ENCODE results near the gene NEU4. TPM values are rescaled to one million over a fixed set of nuclear protein-coding genes. Genes with fewer than 3 reads are reported as not detected.
A peak's percentile ranks its signal among the peaks of the same experiment; 100 is the strongest.

NEU4 gene
- total RNA-seq, 1 experiment from 2014 or later: 0.70 TPM

GRCh38 chr2:241858206-241859016 lies 49.4 kb downstream of the NEU4 start, which contains the start of gene PDCD1:
Gene PDCD1, minus strand, starts transcription at chr2:241858894. Its CDS starts 56 bp downstream, at chr2:241858838.
- no peaks in the 10 kb centered on the region for H3K23me2 ChIP-seq (ENCODE audit: insufficient read length, low read depth, low read length, poor library complexity, severe bottlenecking)
- no peaks in the 10 kb centered on the region; the same call in 1 of the 2 replicates for H3K4me1 ChIP-seq (ENCODE audit: insufficient read depth, low read length)
- WGBS (ENCODE audit: extremely low coverage, insufficient read length, low lambda C conversion rate): no CpG with 5 or more reads among the region's 28 CpGs
- H3K18ac ChIP-seq (ENCODE audit: insufficient read length, low read depth, low read length): no peak within 1 kb of the TSS
- no peak within 1 kb of the TSS for H4K5ac ChIP-seq (ENCODE audit: insufficient read length, low read depth, low read length)
- 0 out of 2 replicates have a peak within 1 kb of the TSS, but pooled peaks have one; percentile 30 for H3K14ac ChIP-seq (ENCODE audit: insufficient read depth, low read length)
- H2AK5ac ChIP-seq (ENCODE audit: insufficient read length, low read length): no peak within 1 kb of the TSS
- H4K20me1 ChIP-seq (ENCODE audit: control insufficient read depth, insufficient read depth, insufficient read length): no peaks in the 10 kb centered on the region
- no peaks in the 10 kb centered on the region for H3K79me2 ChIP-seq (ENCODE audit: insufficient read depth, low read length)
- Mint-ChIP-seq H3K4me3 (no peak within 1 kb of the TSS), H3K27me3 (ENCODE audit: low read depth) (peaks cover 2% of the 10 kb centered on the region), H3K4me1 (peaks cover 6 to 8% of the 10 kb centered on the region in 2 experiments), H3K27ac (peak within 1 kb of the TSS in 1 of 3 experiments; percentile 40; a peak in 1 of 7 replicates), H3K36me3 (ENCODE audit: insufficient read depth in 1 of 3, low read depth in 3 of 3) (no peaks in the 10 kb centered on the region), H3K9me3 (peaks cover 0 to 5% of the 10 kb centered on the region in 2 experiments; a peak in 2 of 5 replicates)
- H3K9me3 ChIP-seq (ENCODE audit: control insufficient read depth, low read depth, low read length): no peaks in the 10 kb centered on the region
- no peak within 1 kb of the TSS for H3K27ac ChIP-seq (ENCODE audit: insufficient read length, low read depth, low read length)
- no peak within 1 kb of the TSS for H3K23ac ChIP-seq (ENCODE audit: insufficient read length, low read depth, low read length)
- no peak within 1 kb of the TSS for H2BK15ac ChIP-seq (ENCODE audit: low read depth, low read length)
- no peak within 1 kb of the TSS for H3K4ac ChIP-seq (ENCODE audit: low read depth, low read length)
- H4K8ac ChIP-seq (replicated peaks; ENCODE audit: insufficient read length, low read depth, low read length): no peak within 1 kb of the TSS
- H3K56ac ChIP-seq (ENCODE audit: insufficient read length, low read depth, low read length): no peak within 1 kb of the TSS
- no peak within 1 kb of the TSS for H2BK5ac ChIP-seq (ENCODE audit: insufficient read length, low read length)
- H2BK20ac ChIP-seq (ENCODE audit: low read depth, low read length, poor library complexity, severe bottlenecking): no peak within 1 kb of the TSS
- H3K4me2 ChIP-seq (ENCODE audit: insufficient read depth, insufficient read length, low read length): no peak within 1 kb of the TSS
- H2BK12ac ChIP-seq (ENCODE audit: insufficient read length, low read depth, low read length): no peak within 1 kb of the TSS
- no peak within 1 kb of the TSS for H3K9ac ChIP-seq (ENCODE audit: extremely low read depth, insufficient read length, low read length)
- no peak within 1 kb of the TSS for H4K91ac ChIP-seq (ENCODE audit: insufficient read length, low read depth, low read length)
- no peak within 1 kb of the TSS for H2AFZ ChIP-seq (ENCODE audit: low read length)
- TF ChIP-seq CTCF (conservative IDR thresholded peaks at IDR 0.05): no peak
- no peak within 1 kb of the TSS for H3T11ph ChIP-seq (ENCODE audit: low read length)
- no peaks in the 10 kb centered on the region for H3K79me1 ChIP-seq (ENCODE audit: insufficient read depth, low read depth, low read length, poor library complexity, severe bottlenecking)
- H3K27me3 ChIP-seq (ENCODE audit: insufficient read depth, low read length): no peaks in the 10 kb centered on the region
- H2BK120ac ChIP-seq (ENCODE audit: low read depth, low read length, poor library complexity, severe bottlenecking): no peak within 1 kb of the TSS
- DNase-seq: peak; percentile 73
